ENCODE results near the gene SPATA33. TPM values are rescaled to one million over a fixed set of nuclear protein-coding genes. Genes with fewer than 3 reads are reported as not detected.

SPATA33 gene
- total RNA-seq (2022), result 19.7 and 29.1 TPM in 2 replicates
- percentile 68 among the genes with signal in this experiment for Bru-seq, nascent RNA
- BruChase-seq, experiment 1, labeled RNA remaining after a 2-hour chase, result percentile 69 among the genes with signal in this experiment
- percentile 71 among the genes with signal in this experiment for BruChase-seq, experiment 2, labeled RNA remaining after a 6-hour chase
- long read RNA-seq, partial matches to known transcripts, result 2 of 27 reads
- long read RNA-seq, other reads (novel, unspliced or antisense), result 14 of 27 reads

- no TSS peak for BruUV-seq (replicated peaks)
- Histone ChIP-seq H3K4me1 (no peaks in the 10 kb centered on the region), H3K27me3 (replicated peaks; ENCODE audit: control insufficient read depth, insufficient read depth, low read length) (no peaks in the 10 kb centered on the region), H3K36me3 (ENCODE audit: control insufficient read depth, insufficient read depth, low read length) (peaks cover 6% of the 10 kb centered on the region), H3K4me3 (ENCODE audit: low read depth, low read length) (peak within 1 kb of the TSS; percentile 99), H3K9me3 (no peaks in the 10 kb centered on the region)
- peak; percentile 93 to 97 for DNase-seq
- ChIA-PET CTCF (interaction anchor here (0.6 kb wide), 1 partner anchor 976 kb away, joined by 4 read pairs; no protein-coding TSS in a partner anchor), POLR2A (interaction anchor here (0.6 to 1.5 kb wide), 7 partner anchors 29 to 841 kb away, joined by 3 to 8 read pairs (median 4); partner anchors contain the start of genes CDK10 and TCF25)
- Mint-ChIP-seq H3K27ac (ENCODE audit: unreplicated experiment) (peak within 1 kb of the TSS; percentile 94), H3K27me3 (ENCODE audit: insufficient read depth, unreplicated experiment) (no peaks in the 10 kb centered on the region), H3K4me3 (ENCODE audit: unreplicated experiment) (peak within 1 kb of the TSS; percentile 95), H3K4me1 (ENCODE audit: low read depth, unreplicated experiment) (peaks cover 8% of the 10 kb centered on the region), H3K9me3 (ENCODE audit: unreplicated experiment) (peaks cover 10% of the 10 kb centered on the region), H3K36me3 (ENCODE audit: insufficient read depth, unreplicated experiment) (peaks cover 69% of the 10 kb centered on the region)
- intact Hi-C loops (cut with micrococcal nuclease; ENCODE audit: unreplicated experiment), result loop anchor here (2.0 to 5.0 kb wide), 2 partner anchors 29 to 45 kb away; partner anchors contain the start of genes CDK10 and SPATA2L
- TF ChIP-seq CTCF (IDR thresholded peaks at IDR 0.05; ENCODE audit: insufficient read depth in 1 of 2, low read depth in 1 of 2, low read length in 1 of 2, severe bottlenecking in 1 of 2, unreplicated experiment in 1 of 2), result no peak
These were observed at the start of gene SPATA33, which contains the start of gene CHMP1A for GRCh38 chr16:89657442-89658220. Gene SPATA33 (plus strand): TSS chr16:89657836. CDS start chr16:89657912, 76 bp downstream. Gene CHMP1A (minus strand): TSS chr16:89657708. CDS start chr16:89657588, 120 bp downstream.

GRCh38 chr16:89607937-89608740, 49.5 kb upstream of the SPATA33 start:
- no peaks in the 10 kb centered on the region for H3K27me3 Mint-ChIP-seq (ENCODE audit: insufficient read depth, unreplicated experiment)
- Histone ChIP-seq H3K27me3 (replicated peaks; ENCODE audit: control insufficient read depth, insufficient read depth, low read length) (no peaks in the 10 kb centered on the region), H3K4me3 (ENCODE audit: low read depth, low read length) (no peak overlapping the region), H3K4me1 (peaks cover 35% of the 10 kb centered on the region), H3K36me3 (ENCODE audit: control insufficient read depth, insufficient read depth, low read length) (no peaks in the 10 kb centered on the region), H3K9me3 (no peaks in the 10 kb centered on the region; the same call in 1 of the 2 replicates)
- no peaks in the 10 kb centered on the region for H3K36me3 Mint-ChIP-seq (ENCODE audit: insufficient read depth, unreplicated experiment)
- H3K9me3 Mint-ChIP-seq (ENCODE audit: unreplicated experiment), result no peaks in the 10 kb centered on the region
- TF ChIP-seq CTCF (IDR thresholded peaks at IDR 0.05; ENCODE audit: insufficient read depth in 1 of 2, low read depth in 1 of 2, low read length in 1 of 2, severe bottlenecking in 1 of 2, unreplicated experiment in 1 of 2), result no peak
- H3K4me1 Mint-ChIP-seq (ENCODE audit: low read depth, unreplicated experiment), result peaks cover 24% of the 10 kb centered on the region
- DNase-seq, result no peak
- ChIA-PET POLR2A (no interaction called here), CTCF (no interaction called here)
- H3K4me3 Mint-ChIP-seq (ENCODE audit: unreplicated experiment), result no peak overlapping the region
- no TSS peak for BruUV-seq (replicated peaks)
- no peak overlapping the region for H3K27ac Mint-ChIP-seq (ENCODE audit: unreplicated experiment)
- intact Hi-C loops (cut with micrococcal nuclease; ENCODE audit: unreplicated experiment), result no loop called here

GRCh38 chr16:89610108-89610453, 47.6 kb upstream of the SPATA33 start:
- POLR2A ChIA-PET, result no interaction called here
- H3K27me3 ChIP-seq (replicated peaks; ENCODE audit: control insufficient read depth, insufficient read depth, low read length), result no peaks in the 10 kb centered on the region
- no TSS peak for BruUV-seq (replicated peaks)
- intact Hi-C loops (cut with micrococcal nuclease; ENCODE audit: unreplicated experiment), result no loop called here
- no peaks in the 10 kb centered on the region for H3K9me3 Mint-ChIP-seq (ENCODE audit: unreplicated experiment)
- H3K27ac Mint-ChIP-seq (ENCODE audit: unreplicated experiment), result no peak overlapping the region
- TF ChIP-seq CTCF (IDR thresholded peaks at IDR 0.05; ENCODE audit: insufficient read depth in 1 of 2, low read depth in 1 of 2, low read length in 1 of 2, severe bottlenecking in 1 of 2, unreplicated experiment in 1 of 2), result no peak
- no peak overlapping the region for H3K4me3 ChIP-seq (ENCODE audit: low read depth, low read length)
- peaks cover 44% of the 10 kb centered on the region for H3K4me1 ChIP-seq
- H3K36me3 Mint-ChIP-seq (ENCODE audit: insufficient read depth, unreplicated experiment), result no peaks in the 10 kb centered on the region
- DNase-seq, result no peak
- H3K36me3 ChIP-seq (ENCODE audit: control insufficient read depth, insufficient read depth, low read length), result no peaks in the 10 kb centered on the region
- H3K4me3 Mint-ChIP-seq (ENCODE audit: unreplicated experiment), result no peak overlapping the region
- H3K27me3 Mint-ChIP-seq (ENCODE audit: insufficient read depth, unreplicated experiment), result no peaks in the 10 kb centered on the region
- CTCF ChIA-PET, result no interaction called here
- peaks cover 27% of the 10 kb centered on the region for H3K4me1 Mint-ChIP-seq (ENCODE audit: low read depth, unreplicated experiment)
- H3K9me3 ChIP-seq, result no peaks in the 10 kb centered on the region; the same call in 1 of the 2 replicates
